GM21825 (cell line): ENCODE results near the gene SPOCK1.
A peak's percentile ranks its signal among the peaks of the same experiment; 100 is the strongest.

ENCODE experiments used
- ATAC-seq: cut with Tn5 transposase; IDR thresholded peaks from one replicate; pipeline ENCODE4 v1.9.1; 2021; ENCODE audit warnings: mild to moderate bottlenecking, moderate library complexity; ENCODE audit not compliant: unreplicated experiment

The SPOCK1 gene

DNA sequence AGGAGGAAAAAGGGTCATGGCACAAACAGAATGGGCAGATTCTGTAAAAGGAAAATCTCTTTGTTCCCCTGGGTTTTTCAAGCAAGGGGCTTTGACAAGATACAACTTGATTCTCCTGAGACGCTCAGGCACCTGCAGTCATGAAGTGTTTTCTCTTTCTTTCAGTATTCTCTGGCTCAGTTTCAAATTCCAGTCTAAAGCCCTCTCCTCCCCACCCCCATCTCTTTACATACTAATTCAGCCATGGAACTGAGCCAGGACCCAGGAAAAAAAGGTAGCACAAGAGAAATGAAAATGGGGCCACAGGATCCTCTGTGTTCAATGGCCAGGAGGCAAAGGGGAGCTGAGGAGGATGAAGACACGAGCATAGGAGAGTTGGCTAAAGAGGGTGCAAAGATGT, 408.4 kb downstream of the SPOCK1 start:
- ATAC-seq, result no peak

DNA sequence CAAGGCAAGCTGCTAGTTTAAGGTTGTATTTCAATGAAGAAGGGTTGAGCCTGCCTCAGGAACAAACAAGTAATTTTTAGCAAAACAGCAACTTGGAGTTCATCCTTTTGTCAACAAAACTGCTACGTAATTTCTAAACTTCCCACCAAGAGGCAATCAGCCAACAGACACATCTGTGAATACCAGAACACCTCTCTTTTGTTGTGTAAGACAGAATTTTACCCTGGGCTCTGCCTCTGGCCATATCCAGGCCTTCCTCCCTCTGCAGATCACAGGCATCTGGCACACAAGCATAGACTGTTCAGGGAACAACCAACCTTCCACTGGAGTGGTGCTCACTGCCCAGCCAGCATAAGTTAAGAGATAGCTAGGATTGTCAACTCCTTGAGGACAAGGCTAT, 409.0 kb downstream of the SPOCK1 start:
- ATAC-seq, result no peak

DNA sequence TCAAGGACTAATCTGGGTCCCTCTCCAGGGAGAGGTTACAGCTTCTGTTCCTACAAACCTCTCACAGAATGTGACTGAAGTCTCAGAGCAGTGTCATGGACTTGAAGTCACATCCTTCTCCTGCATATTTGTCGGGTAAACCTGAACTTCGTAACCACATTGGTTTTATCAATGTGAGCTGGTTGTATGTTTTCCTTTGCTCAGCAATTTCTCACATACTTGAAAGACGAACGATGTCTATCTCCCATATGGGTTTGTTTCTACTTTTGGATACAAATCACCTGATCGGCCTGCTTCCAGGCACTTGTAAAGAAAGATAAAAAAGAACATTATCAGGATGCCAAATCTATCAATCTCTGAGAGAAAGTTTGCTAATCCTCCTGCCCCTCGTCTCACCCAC, 411.0 kb downstream of the SPOCK1 start:
- no peak for ATAC-seq

DNA sequence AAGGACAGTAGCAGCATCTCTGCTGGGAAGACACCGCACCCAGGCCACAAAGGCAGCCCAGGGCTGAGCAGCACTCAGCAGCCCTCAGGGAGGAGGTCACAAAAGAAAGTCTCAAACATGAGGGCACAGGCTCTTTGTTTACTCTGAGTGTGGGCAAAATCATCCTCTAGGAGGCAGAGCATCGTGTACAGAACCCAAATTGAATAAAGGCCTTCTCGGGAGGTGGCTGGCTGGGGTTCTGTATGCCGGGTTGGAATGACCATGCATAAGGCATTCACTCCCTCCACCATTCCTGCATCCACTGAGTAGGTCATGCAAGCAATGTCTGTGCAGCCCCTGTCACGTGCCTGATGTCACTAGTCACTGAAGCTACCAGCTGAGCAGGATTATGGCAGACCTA, 412.8 kb downstream of the SPOCK1 start:
- no peak for ATAC-seq

DNA sequence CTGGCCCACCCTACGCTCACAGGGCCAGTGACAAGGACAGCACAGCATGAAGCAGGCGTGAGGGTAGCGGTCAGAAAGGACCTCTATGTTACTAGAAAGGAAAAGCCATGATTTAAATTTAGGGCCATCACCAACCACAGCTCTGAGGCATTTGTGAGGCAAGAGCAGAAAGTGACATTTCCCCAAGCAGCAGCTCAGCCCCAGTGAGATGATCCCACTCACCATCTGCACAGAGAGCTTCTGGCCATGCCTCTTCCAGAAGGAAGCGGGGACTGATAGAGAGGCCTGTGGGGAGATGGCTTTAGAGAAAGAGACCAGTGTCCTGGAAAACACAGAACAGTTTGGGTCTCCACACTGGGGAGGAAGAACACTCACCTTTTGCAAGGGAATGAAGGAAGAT, 413.9 kb downstream of the SPOCK1 start:
- no peak for ATAC-seq

DNA sequence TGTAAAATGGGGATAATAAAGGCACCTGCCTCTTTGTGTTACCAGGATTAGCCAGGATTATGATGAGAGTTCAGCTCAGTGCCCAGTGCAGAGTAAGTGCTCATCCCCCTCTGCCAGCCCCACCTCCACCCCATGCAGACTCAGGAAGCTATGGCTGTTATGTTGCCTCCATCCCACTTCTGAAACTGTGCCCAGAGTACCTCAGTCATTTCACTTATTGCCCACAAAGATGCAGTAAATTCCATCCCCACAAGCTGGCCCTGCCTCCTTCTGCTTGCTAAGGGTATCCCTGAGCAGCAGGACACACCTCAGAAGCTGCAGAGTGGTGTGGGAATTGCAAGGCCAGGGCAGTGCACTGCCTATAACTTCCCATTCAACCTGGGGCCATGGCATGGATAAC, 415.1 kb downstream of the SPOCK1 start:
- no peak for ATAC-seq

DNA sequence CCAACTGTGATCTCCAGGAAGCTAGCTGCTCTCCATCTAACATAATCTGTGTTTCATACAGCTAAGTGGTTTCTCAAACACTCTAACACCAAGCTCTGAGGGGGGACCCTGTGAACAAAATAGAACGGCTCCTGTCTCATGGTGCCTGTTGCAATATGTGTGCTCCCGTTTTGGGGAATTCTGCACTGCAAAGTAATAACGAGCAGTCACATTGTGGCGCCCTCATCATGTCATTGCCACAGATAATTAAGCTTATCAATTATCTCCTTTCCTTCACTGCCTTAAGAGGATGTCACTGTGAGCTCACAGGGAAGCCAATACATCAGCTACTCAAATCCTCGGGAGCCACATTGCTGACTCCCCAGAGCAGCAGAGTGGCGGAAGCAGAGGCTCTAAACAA, 416.2 kb downstream of the SPOCK1 start:
- ATAC-seq, result no peak

DNA sequence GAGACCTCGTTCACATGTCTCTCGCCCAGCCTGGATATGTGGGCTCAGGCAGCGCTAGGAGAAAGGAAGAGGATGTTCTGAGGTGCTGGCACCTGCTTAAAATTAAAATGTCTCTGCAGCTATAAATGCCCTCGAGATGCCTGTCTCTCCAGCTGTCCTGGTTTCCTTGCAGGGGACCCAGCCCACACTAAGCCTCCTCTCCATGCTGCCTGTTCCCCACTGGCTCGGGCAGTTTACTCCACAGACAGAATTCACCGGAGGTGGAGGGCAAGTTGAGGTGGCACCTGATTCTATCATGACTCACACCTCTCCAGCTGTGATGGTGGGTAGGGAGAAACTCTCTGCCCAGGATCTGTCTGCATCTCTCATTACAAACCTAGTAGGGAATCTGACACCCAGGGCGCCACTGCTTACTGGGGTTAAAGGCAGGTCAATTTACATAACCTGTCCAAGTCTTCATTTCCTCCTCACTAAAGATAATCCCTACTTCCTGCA, 420.9 kb downstream of the SPOCK1 start:
- ATAC-seq, result no peak

DNA sequence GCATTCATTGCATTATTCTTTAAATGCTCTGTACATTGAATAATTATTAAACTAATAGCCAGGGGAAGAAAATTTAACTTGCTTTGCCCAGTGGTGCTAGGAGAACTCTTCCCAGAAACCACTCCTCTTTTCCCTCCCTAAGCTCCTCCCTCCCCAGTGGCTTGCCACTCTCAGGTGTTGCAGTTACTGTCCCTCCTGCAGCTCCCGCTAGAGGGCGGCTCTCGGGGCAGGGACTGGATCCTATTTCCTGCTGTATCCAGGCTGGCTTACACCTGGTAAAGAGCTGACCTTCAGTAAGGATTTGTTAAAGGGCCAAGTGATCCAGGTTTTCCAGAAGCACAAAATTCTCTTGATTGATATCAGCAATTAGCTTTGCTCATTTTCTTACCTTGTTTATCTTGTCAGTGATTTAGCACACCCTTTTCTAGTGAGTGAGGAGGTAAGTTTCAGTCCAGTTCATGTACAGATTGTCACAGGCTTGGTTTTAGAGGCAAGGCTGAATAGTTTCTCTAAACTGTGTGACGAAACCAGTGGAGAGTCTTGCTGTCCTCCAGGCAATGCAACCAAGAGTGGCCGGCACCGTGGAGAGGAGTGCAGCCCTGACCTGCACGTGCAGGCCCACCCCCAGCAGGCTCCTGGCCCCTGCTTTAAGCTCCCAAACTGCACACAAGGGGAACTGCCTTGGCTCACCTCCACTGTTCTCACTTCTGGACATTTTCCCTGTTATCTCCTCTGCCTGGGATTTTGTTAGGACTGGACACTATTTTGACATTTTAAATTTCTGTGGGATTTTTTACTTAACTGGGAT, 423.8 kb downstream of the SPOCK1 start:
- ATAC-seq, result peak; percentile 41

DNA sequence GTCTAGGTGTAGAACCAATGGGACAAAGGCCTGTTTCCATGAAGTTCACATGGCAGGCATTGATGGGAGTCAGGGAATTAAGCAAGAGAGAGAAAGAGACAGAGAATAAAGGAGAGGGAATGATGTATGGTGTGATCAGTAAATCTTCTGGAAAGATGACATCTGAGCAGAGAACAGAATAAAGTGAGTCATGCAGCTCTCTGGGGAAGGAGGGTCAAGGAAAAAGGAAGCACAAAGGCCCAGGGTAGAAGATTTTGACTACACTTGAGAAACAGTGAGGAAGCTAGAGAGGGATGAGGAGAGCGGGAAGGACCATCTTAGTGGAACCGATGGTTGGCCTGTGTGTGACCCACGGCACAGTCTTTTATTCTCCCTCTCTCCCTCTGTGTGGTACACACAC, 425.9 kb downstream of the SPOCK1 start:
- ATAC-seq, result no peak

DNA sequence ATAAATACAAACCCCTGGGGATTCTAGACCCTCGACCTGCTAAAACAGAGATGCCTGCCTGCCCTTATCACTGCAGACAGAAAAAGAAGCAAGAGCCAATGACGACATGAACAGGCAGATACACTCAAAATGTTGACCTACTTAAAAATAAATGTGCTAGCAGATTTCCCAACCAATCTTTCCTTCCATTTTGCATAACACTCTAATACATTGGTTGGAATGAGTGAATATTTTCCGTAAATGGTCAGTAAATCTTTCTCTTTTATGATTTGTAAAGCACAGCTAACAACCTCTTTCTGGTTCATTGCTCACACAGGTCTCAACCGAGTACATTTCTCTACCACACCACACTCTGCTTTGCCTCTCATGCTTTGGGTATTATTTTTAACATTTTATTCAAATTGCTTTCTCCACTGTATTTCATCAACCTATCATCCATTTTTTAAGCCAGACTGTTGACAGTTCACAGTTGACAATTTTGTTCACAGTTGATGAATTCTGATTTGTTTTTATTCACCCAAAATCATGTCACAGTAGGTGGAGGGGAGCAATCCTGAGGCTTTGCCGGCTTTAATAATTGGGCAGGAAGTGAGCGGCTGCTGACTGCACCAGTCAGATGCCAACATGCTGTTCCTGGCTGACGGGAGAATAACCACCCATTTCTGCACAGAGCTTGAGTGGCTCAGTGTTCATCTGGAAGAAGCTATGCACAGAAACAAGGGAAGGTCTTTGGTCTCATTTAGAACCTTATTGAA, 426.6 kb downstream of the SPOCK1 start:
- ATAC-seq, result peak; percentile 77

DNA sequence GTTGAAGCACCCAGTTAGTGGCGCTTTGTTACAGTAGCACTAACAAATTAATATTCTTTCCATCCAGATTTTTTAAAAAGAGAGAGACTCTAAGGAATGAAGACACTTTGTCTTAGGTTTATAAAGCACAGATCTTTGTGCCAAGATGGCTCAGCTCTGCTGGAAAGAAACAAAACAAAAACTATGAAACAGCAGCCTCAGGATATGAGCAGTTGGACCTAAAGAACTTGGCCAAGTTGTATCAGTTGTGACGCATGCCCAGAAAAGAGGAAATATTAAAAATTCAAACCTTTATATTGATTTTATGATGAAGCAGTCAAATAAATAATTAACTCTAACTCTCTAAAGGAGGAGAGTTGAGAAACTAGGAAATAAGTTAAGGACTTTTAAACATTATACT, 427.2 kb downstream of the SPOCK1 start:
- ATAC-seq, result no peak

DNA sequence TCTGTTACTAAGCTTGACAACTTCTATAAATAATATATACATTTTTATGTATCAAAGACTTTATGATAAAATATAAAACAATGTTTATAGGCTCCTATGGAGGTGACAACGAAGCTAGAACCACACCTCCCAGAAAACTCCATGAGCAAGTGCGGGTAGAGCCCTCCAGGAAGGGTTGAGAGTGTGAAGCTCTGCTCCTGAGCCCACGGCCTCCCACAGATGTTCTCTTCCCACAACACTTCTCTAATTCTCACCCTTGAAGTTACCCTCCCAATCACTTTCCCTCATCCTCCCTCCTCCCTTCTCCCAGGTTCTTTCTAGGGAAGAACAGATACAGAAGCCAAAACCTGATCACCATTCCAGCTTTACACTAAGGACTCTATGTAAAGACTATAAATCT, 427.6 kb downstream of the SPOCK1 start:
- no peak for ATAC-seq

DNA sequence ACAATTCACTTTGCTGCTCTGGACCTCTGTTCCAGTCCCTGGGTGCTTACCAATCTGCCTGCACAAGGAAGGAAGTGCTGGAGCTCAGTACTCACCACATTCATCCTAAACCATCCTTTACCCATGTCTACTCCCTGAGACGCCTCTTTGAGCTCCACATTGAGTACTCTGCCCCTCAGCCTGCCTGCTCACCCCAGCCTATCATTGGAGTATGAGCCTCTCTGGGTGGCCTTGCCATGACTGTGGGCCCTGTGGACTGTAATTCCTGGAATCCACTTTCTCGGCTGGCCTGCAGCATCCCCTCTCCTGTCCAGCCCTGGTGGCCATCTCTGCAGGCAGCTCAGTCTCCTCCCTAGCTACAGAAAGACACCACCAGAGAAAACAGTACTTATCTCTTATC, 428.6 kb downstream of the SPOCK1 start:
- no peak for ATAC-seq

DNA sequence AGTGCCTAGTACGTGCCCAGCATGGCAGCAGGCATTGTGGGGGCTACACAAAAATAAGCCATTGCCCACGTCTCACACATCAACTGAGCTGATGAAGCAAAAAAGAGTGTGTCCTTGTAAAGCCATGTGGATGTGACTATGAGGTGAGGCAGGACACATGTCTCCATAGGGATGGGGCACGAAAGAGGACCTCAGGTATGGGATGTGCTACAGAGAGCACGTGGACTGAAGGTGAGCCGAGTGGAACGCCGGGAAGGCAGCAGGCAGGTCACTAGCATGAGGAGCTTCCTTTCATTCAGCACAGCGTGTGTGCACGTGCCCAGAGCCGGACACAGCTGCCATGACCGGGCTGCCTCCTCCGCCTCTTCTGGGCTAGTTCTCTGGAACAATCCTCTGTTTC, 429.8 kb downstream of the SPOCK1 start:
- no peak for ATAC-seq

DNA sequence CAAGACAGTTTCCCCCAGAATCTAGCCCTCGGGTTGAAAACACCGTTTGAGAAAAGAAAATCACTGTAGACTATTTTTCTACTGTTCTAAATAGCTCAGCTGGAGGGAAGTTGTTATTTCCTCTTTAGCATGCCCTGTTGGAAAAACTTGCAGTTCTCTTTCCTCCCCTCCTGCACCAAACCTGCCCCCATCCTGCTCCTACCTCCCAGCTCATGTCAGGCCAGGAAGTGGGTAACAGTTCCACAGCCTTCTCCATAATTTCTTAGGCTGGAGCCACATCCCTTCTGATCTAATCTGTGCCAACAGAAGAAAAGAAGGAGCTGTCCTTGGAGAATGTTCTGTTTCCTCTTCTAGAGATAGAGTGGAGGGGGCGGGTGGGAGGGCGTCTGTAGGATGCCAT, 437.7 kb downstream of the SPOCK1 start:
- ATAC-seq, result no peak

DNA sequence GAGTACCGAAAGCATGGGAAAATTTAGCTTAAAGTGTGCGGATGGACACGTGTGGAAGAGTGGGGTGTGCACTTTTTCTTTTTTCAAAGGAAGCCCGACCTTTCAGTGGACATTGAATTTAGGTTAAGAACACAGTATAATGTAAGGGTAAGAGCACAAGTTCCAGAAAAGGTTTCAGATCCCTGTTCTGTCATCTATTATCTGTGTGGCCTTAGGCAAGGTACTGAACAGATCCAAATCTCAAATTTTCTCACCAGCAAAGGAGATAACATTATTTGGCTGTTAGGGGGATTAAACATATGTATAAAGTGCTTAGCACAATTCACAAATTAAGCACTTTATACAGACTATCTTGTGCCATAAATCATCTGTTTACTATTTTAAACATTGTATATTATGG, 441.0 kb downstream of the SPOCK1 start:
- ATAC-seq, result no peak

DNA sequence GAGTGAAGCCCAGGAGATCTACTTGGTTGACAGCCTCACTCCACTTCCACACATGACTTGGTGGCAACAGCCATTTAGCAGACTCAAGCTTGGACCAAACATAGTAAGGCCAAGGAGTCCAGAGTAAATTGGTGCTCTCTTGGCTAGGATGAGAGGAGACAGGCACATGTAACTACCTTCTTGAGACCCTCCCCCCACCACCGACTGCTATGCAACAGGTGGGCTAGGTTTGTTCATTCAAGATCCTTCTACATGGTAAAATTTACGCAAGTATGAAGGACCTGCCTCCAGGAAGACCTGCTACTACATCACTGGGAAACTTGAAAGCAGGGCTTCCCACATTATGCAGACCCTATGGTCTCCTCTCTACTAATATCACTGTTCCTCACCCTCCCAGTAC, 442.4 kb downstream of the SPOCK1 start:
- no peak for ATAC-seq

DNA sequence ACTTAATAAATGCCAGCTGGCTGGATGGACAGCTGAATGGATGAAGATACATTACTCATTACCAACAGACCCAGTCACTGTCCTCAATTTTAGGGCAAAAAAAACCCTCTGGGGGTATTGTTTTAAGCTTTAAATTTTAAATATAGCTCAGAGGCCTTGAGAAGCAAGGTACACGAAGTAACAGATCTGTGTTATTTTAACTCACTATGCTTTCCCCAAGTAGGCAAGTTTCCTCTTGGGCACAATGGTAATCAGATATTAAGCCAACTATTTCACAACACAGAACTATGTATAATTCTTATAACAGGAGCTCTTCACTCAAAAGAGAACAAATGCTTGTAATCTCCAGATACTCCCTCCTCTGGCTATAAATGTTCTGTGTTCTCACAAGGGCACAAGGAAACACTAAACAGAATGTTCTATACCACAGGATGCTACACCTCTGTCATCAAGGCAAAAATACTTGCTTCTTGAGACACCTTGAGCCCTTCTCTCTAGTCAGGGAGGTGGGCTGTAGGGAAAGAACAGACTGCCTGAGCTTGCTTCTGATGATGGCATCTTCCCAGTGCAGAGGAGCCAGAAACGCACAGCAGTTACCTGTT, 443.8 kb downstream of the SPOCK1 start:
- no peak for ATAC-seq

DNA sequence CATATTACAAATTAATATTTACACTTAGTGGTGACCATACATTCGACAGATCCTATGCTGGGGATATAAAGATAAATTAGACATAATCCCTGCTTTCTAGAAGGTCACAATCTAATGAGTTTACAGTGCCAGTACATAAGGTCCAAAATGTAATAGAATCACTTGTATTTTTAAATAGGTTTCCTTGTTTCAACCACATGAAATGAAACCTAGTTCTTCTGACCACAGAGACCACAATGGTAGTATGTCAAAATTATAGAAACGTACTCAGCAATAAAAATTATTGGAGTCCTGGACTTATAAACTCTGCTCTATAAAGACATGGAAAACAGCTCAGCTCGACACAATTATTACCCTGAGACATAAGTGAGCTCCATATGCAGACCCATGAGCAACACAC, 444.3 kb downstream of the SPOCK1 start:
- no peak for ATAC-seq

DNA sequence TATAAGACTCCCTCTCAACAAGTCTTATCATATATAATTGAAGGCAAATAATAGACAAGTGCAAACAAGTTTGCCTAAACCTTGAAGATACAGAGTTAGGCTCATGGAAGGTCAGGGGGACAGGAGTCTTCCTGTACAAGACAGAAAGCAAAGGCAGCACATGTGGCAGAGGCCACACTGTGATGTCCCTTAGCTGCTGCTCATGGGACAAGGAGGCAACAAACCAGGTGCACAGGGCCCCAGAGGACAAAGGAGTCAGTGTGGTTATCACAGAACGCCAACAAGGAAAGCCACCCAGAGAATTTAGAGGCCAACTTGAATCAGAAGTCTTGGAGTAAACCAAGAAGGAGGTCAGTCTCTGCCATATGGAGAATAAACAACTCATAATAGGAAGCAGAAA, 444.8 kb downstream of the SPOCK1 start:
- ATAC-seq, result no peak

DNA sequence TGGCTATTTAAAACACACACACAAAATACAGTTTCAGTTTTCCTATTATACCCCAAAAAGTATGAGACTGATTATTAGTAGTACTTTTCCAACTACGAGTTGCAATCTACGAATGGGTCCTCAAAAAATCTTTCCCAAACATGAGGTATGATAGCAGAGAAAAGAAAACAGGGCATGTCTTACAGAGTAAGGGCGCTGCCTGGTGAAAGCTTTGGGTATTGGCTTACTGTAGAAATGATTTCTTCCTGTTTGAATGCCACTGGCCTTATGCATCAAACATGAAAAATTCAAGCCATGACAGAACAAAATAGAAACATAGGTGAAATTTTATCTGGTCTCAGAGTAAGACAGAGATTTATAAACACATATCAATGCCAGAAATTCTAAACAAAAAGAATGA, 448.0 kb downstream of the SPOCK1 start:
- no peak for ATAC-seq
